Adipocyte (in vitro differentiated cells): ENCODE measurements around the gene SNX11.

Source experiments
- DNase-seq: peaks from one replicate; pipeline ENCODE4 v3.0.0-alpha.2; 2015; ENCODE audit warnings: low read depth
- H3K27me3 ChIP-seq: replicated peaks from 2 replicates; pipeline ENCODE4 v1.7.0; 2013; ENCODE audit warnings: mild to moderate bottlenecking, low read length, moderate library complexity; ENCODE audit not compliant: control insufficient read depth, insufficient read depth
- H3K36me3 ChIP-seq: 2 replicates; pipeline ENCODE4 v1.7.0; 2013; ENCODE audit warnings: low read length, mild to moderate bottlenecking, moderate library complexity; ENCODE audit not compliant: control insufficient read depth, insufficient read depth, severe bottlenecking
- H3K4me1 ChIP-seq: 2 replicates; pipeline ENCODE4 v1.7.0; 2013; ENCODE audit warnings: mild to moderate bottlenecking, low read length, moderate library complexity; ENCODE audit not compliant: control insufficient read depth, insufficient read depth
- H3K4me3 ChIP-seq: 2 replicates; pipeline ENCODE4 v1.7.0; 2013; ENCODE audit warnings: mild to moderate bottlenecking, low read length, moderate library complexity
- H3K9ac ChIP-seq: 2 replicates; pipeline ENCODE4 v1.7.0; 2013; ENCODE audit warnings: mild to moderate bottlenecking, low read length, moderate library complexity
- H3K9me3 ChIP-seq: 2 replicates; pipeline ENCODE4 v1.7.0; 2013; ENCODE audit warnings: mild to moderate bottlenecking, low read length, moderate library complexity; ENCODE audit not compliant: control insufficient read depth

The SNX11 gene

GRCh38 chr17:48151220-48151619, 43.7 kb downstream of the SNX11 start:
- H3K4me3 ChIP-seq = no peak overlapping the region
- no peaks in the 10 kb centered on the region for H3K9me3 ChIP-seq
- H3K4me1 ChIP-seq = no peaks in the 10 kb centered on the region
- no peak for DNase-seq
- H3K36me3 ChIP-seq = no peaks in the 10 kb centered on the region
- H3K9ac ChIP-seq = no peak overlapping the region
- peaks cover 80% of the 10 kb centered on the region for H3K27me3 ChIP-seq

- Histone ChIP-seq H3K9me3 (no peaks in the 10 kb centered on the region), H3K27me3 (peaks cover 74% of the 10 kb centered on the region), H3K9ac (no peak overlapping the region), H3K36me3 (no peaks in the 10 kb centered on the region), H3K4me3 (no peak overlapping the region), H3K4me1 (no peaks in the 10 kb centered on the region)
- DNase-seq = no peak
Observed at GRCh38 chr17:48152289-48152688, 44.7 kb downstream of the SNX11 start.

GRCh38 chr17:48153691-48154358, 46.3 kb downstream of the SNX11 start:
- H3K9me3 ChIP-seq = no peaks in the 10 kb centered on the region
- no peak overlapping the region for H3K4me3 ChIP-seq
- H3K4me1 ChIP-seq = no peaks in the 10 kb centered on the region
- no peak overlapping the region for H3K9ac ChIP-seq
- H3K36me3 ChIP-seq = no peaks in the 10 kb centered on the region
- peak; percentile 77 for DNase-seq
- peaks cover 59% of the 10 kb centered on the region for H3K27me3 ChIP-seq

GRCh38 chr17:48155889-48156611, 48.5 kb downstream of the SNX11 start:
- DNase-seq = no peak
- H3K9ac ChIP-seq = no peak overlapping the region
- no peaks in the 10 kb centered on the region for H3K36me3 ChIP-seq
- no peak overlapping the region for H3K4me3 ChIP-seq
- no peaks in the 10 kb centered on the region for H3K9me3 ChIP-seq
- peaks cover 41% of the 10 kb centered on the region for H3K27me3 ChIP-seq
- no peaks in the 10 kb centered on the region for H3K4me1 ChIP-seq

- no peak overlapping the region for H3K9ac ChIP-seq
- peaks cover 4% of the 10 kb centered on the region for H3K4me1 ChIP-seq
- DNase-seq = no peak
- H3K27me3 ChIP-seq = peaks cover 13% of the 10 kb centered on the region
- no peaks in the 10 kb centered on the region for H3K36me3 ChIP-seq
- no peaks in the 10 kb centered on the region for H3K9me3 ChIP-seq
- H3K4me3 ChIP-seq = no peak overlapping the region
Observed at GRCh38 chr17:48159232-48159631, 51.7 kb downstream of the SNX11 start.

GRCh38 chr17:48160177-48161081, 52.9 kb downstream of the SNX11 start:
- no peak overlapping the region for H3K4me3 ChIP-seq
- no peaks in the 10 kb centered on the region for H3K36me3 ChIP-seq
- DNase-seq = no peak
- H3K9ac ChIP-seq = no peak overlapping the region
- peaks cover 10% of the 10 kb centered on the region for H3K27me3 ChIP-seq
- H3K9me3 ChIP-seq = no peaks in the 10 kb centered on the region
- H3K4me1 ChIP-seq = peaks cover 4% of the 10 kb centered on the region

GRCh38 chr17:48161127-48161905, 53.8 kb downstream of the SNX11 start:
- peaks cover 4% of the 10 kb centered on the region for H3K4me1 ChIP-seq
- peaks cover 7% of the 10 kb centered on the region for H3K27me3 ChIP-seq
- no peaks in the 10 kb centered on the region for H3K36me3 ChIP-seq
- H3K4me3 ChIP-seq = no peak overlapping the region
- DNase-seq = no peak
- no peak overlapping the region for H3K9ac ChIP-seq
- no peaks in the 10 kb centered on the region for H3K9me3 ChIP-seq

- H3K4me3 ChIP-seq = no peak overlapping the region
- no peak for DNase-seq
- H3K36me3 ChIP-seq = no peaks in the 10 kb centered on the region
- H3K4me1 ChIP-seq = peaks cover 4% of the 10 kb centered on the region
- peaks cover 17% of the 10 kb centered on the region for H3K27me3 ChIP-seq
- H3K9me3 ChIP-seq = no peaks in the 10 kb centered on the region
- no peak overlapping the region for H3K9ac ChIP-seq
Observed at GRCh38 chr17:48162306-48162934, 54.9 kb downstream of the SNX11 start.

- no peaks in the 10 kb centered on the region for H3K36me3 ChIP-seq
- no peaks in the 10 kb centered on the region for H3K9me3 ChIP-seq
- no peak overlapping the region for H3K9ac ChIP-seq
- H3K4me1 ChIP-seq = peaks cover 4% of the 10 kb centered on the region
- H3K4me3 ChIP-seq = no peak overlapping the region
- peaks cover 18% of the 10 kb centered on the region for H3K27me3 ChIP-seq
- DNase-seq = no peak
Observed at GRCh38 chr17:48162946-48163506, 55.5 kb downstream of the SNX11 start.

GRCh38 chr17:48163809-48164208, 56.2 kb downstream of the SNX11 start:
- Histone ChIP-seq H3K27me3 (peaks cover 22% of the 10 kb centered on the region), H3K4me1 (peaks cover 4% of the 10 kb centered on the region), H3K9ac (no peak overlapping the region), H3K36me3 (no peaks in the 10 kb centered on the region), H3K9me3 (no peaks in the 10 kb centered on the region), H3K4me3 (no peak overlapping the region)
- DNase-seq = no peak
